RWPE2 (cell line): ENCODE data around the gene PLPP3.

Source experiments
- ATAC-seq: fragments of 200-7000 bp; cut with Tn5 transposase; 3 replicates; pipeline ENCODE4 v1.9.1; 2021; ENCODE audit warnings: low read depth
- DNase-seq: peaks from one replicate; pipeline ENCODE4 v3.0.0-alpha.2; 2020; ENCODE audit warnings: low spot score
- H3K27ac ChIP-seq: fragments of 450-650 bp; 2 replicates; pipeline ENCODE4 v1.5.1; 2017; ENCODE audit warnings: mild to moderate bottlenecking; ENCODE audit not compliant: poor library complexity, severe bottlenecking
- H3K27me3 ChIP-seq: fragments of 250-450 bp; sonication (Bioruptor Pico); 2 replicates; pipeline ENCODE4 v1.5.1; 2021; ENCODE audit warnings: mild to moderate bottlenecking, moderate library complexity; ENCODE audit not compliant: insufficient read depth, poor library complexity, severe bottlenecking
- H3K36me3 ChIP-seq: fragments of 250-450 bp; sonication (Bioruptor Pico); 2 replicates; pipeline ENCODE4 v1.5.1; 2020; ENCODE audit warnings: low read depth, mild to moderate bottlenecking, moderate library complexity
- H3K4me1 ChIP-seq: fragments of 250-450 bp; sonication (Bioruptor Pico); 2 replicates; pipeline ENCODE4 v1.5.1; 2021; ENCODE audit warnings: mild to moderate bottlenecking, moderate library complexity; ENCODE audit not compliant: insufficient read depth, poor library complexity, severe bottlenecking
- H3K4me3 ChIP-seq: fragments of 250-450 bp; sonication (Bioruptor Pico); 2 replicates; pipeline ENCODE4 v1.5.1; 2021; ENCODE audit warnings: mild to moderate bottlenecking, moderate library complexity; ENCODE audit not compliant: severe bottlenecking
- H3K9me3 ChIP-seq: fragments of 250-450 bp; sonication (Bioruptor Pico); 2 replicates; pipeline ENCODE4 v1.5.1; 2021; ENCODE audit warnings: mild to moderate bottlenecking, moderate library complexity; ENCODE audit not compliant: severe bottlenecking
- TF ChIP-seq, protein P1 (sequence below): fragments of 450-650 bp; IDR thresholded peaks from one replicate; pipeline ENCODE4 v1.5.1; 2017; ENCODE audit warnings: mild to moderate bottlenecking, moderate library complexity; ENCODE audit not compliant: poor library complexity, severe bottlenecking

The PLPP3 gene

DNA sequence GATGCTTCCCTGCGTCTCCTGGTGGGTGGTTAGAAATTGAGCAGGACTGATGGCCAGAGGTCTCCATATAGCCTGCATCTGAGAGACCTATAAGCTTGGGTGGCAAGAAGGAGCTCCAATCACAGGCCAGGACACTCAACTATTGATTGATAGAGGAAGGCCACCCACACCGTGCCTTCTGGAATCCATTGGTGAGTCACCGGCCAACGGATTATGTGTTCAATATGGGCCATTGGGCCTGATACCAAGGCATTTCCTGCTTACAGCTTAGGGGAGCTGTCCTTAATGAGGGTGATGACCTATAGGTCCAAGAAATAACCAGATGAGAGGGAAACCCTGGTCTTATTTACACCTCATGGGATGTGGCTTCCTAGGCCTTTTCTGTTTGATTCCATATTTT is 115.1 kb downstream of the PLPP3 start:
- H3K36me3 ChIP-seq: no peaks in the 10 kb centered on the region
- ATAC-seq (no peak), DNase-seq (no peak)
- H3K27ac ChIP-seq: no peak overlapping the region
- TF ChIP-seq, protein P1, sequence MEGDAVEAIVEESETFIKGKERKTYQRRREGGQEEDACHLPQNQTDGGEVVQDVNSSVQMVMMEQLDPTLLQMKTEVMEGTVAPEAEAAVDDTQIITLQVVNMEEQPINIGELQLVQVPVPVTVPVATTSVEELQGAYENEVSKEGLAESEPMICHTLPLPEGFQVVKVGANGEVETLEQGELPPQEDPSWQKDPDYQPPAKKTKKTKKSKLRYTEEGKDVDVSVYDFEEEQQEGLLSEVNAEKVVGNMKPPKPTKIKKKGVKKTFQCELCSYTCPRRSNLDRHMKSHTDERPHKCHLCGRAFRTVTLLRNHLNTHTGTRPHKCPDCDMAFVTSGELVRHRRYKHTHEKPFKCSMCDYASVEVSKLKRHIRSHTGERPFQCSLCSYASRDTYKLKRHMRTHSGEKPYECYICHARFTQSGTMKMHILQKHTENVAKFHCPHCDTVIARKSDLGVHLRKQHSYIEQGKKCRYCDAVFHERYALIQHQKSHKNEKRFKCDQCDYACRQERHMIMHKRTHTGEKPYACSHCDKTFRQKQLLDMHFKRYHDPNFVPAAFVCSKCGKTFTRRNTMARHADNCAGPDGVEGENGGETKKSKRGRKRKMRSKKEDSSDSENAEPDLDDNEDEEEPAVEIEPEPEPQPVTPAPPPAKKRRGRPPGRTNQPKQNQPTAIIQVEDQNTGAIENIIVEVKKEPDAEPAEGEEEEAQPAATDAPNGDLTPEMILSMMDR: no peak
- H3K4me1 ChIP-seq: no peaks in the 10 kb centered on the region
- no peak overlapping the region for H3K4me3 ChIP-seq
- no peaks in the 10 kb centered on the region for H3K27me3 ChIP-seq
- no peaks in the 10 kb centered on the region for H3K9me3 ChIP-seq

DNA sequence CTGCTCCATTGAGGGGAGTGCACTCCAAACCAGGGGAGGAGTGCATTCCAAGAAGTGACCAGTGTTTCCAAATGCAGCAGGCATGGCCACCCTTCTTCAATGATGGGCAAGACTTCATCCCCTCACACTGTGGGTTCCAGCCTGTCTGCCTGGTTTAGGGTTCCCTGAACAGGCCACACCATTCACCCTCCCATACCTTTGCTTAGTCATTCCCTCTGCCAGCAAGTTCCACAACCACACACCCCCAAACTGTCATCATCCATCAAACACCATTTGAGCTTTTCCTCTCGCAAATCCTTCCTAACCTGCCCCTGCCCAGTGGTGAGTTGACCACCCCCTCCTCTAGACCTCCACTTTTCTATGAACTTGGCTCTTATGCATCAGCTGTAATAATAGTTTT is 116.0 kb downstream of the PLPP3 start:
- TF ChIP-seq, protein P1: no peak
- DNase-seq (no peak), ATAC-seq (no peak)
- Histone ChIP-seq H3K27ac (no peak overlapping the region), H3K9me3 (no peaks in the 10 kb centered on the region), H3K36me3 (no peaks in the 10 kb centered on the region), H3K4me3 (no peak overlapping the region), H3K27me3 (no peaks in the 10 kb centered on the region), H3K4me1 (no peaks in the 10 kb centered on the region)

DNA sequence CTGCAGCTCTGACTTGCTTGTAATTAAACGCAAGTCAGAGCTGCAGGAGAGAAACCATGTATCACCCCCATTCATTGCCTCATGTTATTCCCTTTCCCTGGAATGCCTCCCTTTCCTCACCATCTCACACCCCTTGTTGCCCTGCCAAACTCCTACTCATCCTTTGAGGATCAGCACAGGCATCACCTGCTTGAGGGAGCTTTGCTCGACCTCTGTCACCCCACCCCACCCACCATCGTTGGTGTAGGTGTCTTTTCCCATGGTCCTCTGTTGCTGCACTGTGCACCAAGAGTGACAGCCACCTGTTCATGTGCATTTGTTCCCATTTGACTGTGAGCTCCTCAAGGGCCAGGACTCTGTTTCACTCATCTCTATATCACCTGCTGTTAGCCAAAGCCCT is 117.2 kb downstream of the PLPP3 start:
- Histone ChIP-seq H3K27ac (no peak overlapping the region), H3K36me3 (no peaks in the 10 kb centered on the region), H3K4me1 (no peaks in the 10 kb centered on the region), H3K4me3 (no peak overlapping the region), H3K9me3 (no peaks in the 10 kb centered on the region), H3K27me3 (no peaks in the 10 kb centered on the region)
- DNase-seq (no peak), ATAC-seq (no peak)
- TF ChIP-seq, protein P1: no peak

DNA sequence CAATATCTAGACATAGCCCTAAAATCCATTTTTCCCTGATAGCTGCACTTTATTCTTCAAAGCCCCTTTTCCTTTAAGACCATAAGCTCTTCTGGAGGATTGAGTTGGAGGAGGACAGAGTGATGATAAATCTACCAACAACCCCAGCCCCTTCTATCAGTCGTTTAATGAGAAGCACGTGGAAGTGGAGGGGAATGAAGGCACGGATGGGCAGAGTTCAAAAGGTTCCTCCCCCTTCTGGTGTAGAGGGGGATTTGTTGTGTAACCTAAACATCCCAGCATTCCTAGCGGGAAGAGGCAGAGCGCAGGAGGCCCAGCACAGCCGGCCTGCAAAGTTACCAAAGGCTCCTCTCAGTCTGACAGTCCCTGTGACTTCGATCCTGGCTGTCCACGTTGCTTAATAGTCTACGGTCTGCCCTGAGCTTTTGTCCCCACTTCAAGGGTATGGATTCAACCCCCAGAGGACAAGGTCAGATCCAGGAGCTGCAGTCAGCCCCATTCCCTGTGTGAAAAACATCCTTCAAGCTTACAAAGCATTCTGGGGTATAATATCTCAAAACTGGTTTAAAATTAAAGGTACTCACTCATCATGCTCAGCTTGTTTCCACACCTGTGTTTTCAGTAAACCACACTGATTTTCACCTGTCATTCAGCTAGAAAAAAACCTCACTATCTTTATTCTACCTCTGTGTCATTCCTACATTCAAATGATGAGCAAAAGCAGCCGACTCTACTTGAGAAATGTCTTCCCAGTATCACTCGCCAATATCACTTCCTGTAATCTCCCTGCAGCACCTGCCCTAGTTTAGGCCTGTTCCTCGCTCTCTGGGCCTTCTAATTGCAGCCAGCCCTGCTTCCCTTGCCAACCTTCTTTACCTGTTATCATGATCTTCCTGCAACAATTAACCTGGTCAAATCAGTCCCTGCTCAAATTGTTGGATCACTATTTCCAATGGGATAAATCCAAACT is 117.9 kb downstream of the PLPP3 start:
- DNase-seq (no peak), ATAC-seq (no peak)
- TF ChIP-seq, protein P1: no peak
- Histone ChIP-seq H3K4me1 (no peaks in the 10 kb centered on the region), H3K36me3 (no peaks in the 10 kb centered on the region), H3K9me3 (no peaks in the 10 kb centered on the region), H3K27ac (no peak overlapping the region), H3K27me3 (no peaks in the 10 kb centered on the region), H3K4me3 (no peak overlapping the region)

DNA sequence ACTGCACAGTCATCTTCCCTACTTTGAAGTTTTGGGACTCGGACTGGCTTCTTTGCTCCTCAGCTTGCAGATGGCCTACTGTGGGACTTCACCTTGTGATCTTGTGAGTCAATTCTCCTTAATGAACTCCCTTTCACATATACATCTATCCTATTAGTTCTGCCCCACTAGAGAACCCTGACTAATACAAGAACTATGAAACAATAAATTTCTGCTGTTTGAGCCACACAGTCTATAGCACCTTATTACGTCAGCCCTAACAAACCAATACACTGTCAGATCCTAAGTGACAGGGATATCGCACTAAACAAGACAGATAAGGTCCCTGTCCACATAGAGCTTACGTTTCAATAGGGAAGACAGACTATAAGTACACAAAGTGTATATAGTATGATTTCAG is 120.1 kb downstream of the PLPP3 start:
- H3K36me3 ChIP-seq: no peaks in the 10 kb centered on the region
- ATAC-seq: no peak
- H3K27ac ChIP-seq: no peak overlapping the region
- no peak overlapping the region for H3K4me3 ChIP-seq
- H3K9me3 ChIP-seq: no peaks in the 10 kb centered on the region
- no peaks in the 10 kb centered on the region for H3K27me3 ChIP-seq
- no peaks in the 10 kb centered on the region for H3K4me1 ChIP-seq
- TF ChIP-seq, protein P1: no peak
- DNase-seq: no peak
